Measurements from ENCODE around the gene CDK5RAP1.
"Not testable (repeated sequence)": the region's sequence is repeated elsewhere in the genome, so short reads cannot be mapped to it uniquely, and the experiment has no call there.

Gene CDK5RAP1

GRCh38 chr20:33394718-33395117, 6.6 kb downstream of the CDK5RAP1 start:
- Histone ChIP-seq H3K27me3 (ENCODE audit: insufficient read depth, low read depth, severe bottlenecking) (no peaks in the 10 kb centered on the region), H3K4me3 (ENCODE audit: low read depth, low read length) (no peak overlapping the region), H3K36me3 (peaks cover 51% of the 10 kb centered on the region), H3K27ac (no peak overlapping the region), H3K9me3 (ENCODE audit: severe bottlenecking) (no peaks in the 10 kb centered on the region)
- DNase-seq: no peak
- TF ChIP-seq CTCF (IDR thresholded peaks at IDR 0.05; ENCODE audit: low read depth, low read length): no peak

- Histone ChIP-seq H3K27me3 (ENCODE audit: insufficient read depth, low read depth, severe bottlenecking) (no peaks in the 10 kb centered on the region), H3K4me3 (ENCODE audit: low read depth, low read length) (no peak overlapping the region), H3K9me3 (ENCODE audit: severe bottlenecking) (no peaks in the 10 kb centered on the region), H3K36me3 (peaks cover 49% of the 10 kb centered on the region), H3K27ac (no peak overlapping the region; the same call in 1 of the 2 replicates)
- TF ChIP-seq CTCF (IDR thresholded peaks at IDR 0.05; ENCODE audit: low read depth, low read length): no peak
- no peak for DNase-seq
Measured at GRCh38 chr20:33393609-33394008, 7.7 kb downstream of the CDK5RAP1 start.

GRCh38 chr20:33391722-33392415, 9.4 kb downstream of the CDK5RAP1 start:
- no peak for TF ChIP-seq CTCF (IDR thresholded peaks at IDR 0.05; ENCODE audit: low read depth, low read length)
- Histone ChIP-seq H3K9me3 (ENCODE audit: severe bottlenecking) (no peaks in the 10 kb centered on the region), H3K27ac (peak overlapping the region; percentile 59), H3K36me3 (peaks cover 48% of the 10 kb centered on the region), H3K27me3 (ENCODE audit: insufficient read depth, low read depth, severe bottlenecking) (no peaks in the 10 kb centered on the region), H3K4me3 (ENCODE audit: low read depth, low read length) (no peak overlapping the region)
- peak; percentile 71 for DNase-seq

DNA sequence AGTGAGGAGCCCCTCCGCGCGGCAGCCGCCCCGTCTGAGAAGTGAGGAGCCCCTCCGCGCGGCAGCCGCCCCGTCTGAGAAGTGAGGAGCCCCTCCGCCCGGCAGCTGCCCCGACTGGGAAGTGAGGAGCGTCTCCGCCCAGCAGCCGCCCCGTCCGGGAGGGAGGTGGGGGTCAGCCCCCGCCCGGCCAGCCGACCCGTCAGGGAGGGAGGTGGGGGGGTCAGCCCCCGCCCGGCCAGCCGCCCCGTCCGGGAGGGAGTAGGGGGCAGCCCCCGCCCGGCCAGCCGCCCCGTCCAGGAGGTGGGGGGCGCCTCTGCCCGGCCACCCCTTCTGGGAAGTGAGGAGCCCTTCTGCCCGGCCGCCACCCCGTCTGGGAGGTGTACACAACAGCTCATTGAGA, 12.0 kb downstream of the CDK5RAP1 start:
- not testable (repeated sequence) for H3K27me3 ChIP-seq (ENCODE audit: insufficient read depth, low read depth, severe bottlenecking); H3K4me3 ChIP-seq (ENCODE audit: low read depth, low read length); H3K9me3 ChIP-seq (ENCODE audit: severe bottlenecking); H3K27ac ChIP-seq; DNase-seq
- peaks cover 52% of the 10 kb centered on the region for H3K36me3 ChIP-seq

DNA sequence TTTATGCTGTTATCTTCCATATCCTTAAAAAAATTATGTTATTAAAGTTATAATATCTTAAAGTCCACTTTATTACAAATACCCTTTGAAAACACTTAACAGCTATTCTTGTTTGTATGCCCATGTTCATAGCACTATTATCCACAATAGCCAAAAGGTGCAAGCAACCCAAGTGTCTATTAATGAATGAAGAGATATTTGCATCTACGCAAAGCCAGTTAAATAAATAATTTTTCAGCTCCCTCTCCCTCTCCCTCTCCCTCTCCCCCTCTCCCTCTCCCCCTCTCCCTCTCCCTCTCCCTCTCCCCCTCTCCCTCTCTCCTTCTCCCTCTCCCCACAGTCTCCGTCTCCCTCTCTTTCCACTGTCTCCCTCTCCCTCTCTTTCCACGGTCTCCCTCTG, 13.1 kb downstream of the CDK5RAP1 start:
- peaks cover 53% of the 10 kb centered on the region for H3K36me3 ChIP-seq

DNA sequence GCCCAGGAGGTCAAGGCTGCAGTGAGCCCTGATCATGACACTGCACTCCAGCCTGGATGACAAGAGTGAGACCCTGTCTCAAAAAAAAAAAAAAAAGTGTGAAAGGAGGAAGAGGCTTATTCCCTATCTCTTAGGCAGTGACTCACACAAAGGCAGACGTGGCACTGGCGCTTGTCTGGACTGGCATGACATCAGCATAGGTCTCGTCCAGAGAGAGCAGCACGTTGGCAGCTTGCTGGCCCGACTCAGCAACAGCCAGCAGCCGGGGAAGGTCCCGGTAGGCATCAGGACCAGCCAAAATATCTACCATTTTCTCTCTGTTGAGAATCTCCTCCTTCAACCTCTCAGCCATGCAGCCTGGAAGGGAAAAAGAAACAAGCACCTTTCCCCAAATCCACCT, 14.1 kb downstream of the CDK5RAP1 start:
- no peaks in the 10 kb centered on the region for H3K27me3 ChIP-seq (ENCODE audit: insufficient read depth, low read depth, severe bottlenecking)
- no peak for DNase-seq
- H3K36me3 ChIP-seq: peaks cover 57% of the 10 kb centered on the region
- no peak overlapping the region for H3K4me3 ChIP-seq (ENCODE audit: low read depth, low read length)
- no peak for TF ChIP-seq CTCF (IDR thresholded peaks at IDR 0.05; ENCODE audit: low read depth, low read length)
- H3K9me3 ChIP-seq (ENCODE audit: severe bottlenecking): no peaks in the 10 kb centered on the region
- no peak overlapping the region for H3K27ac ChIP-seq

More for the DNA sequence above, 13.1 kb downstream of the CDK5RAP1 start:
- TF ChIP-seq CTCF (IDR thresholded peaks at IDR 0.05; ENCODE audit: low read depth, low read length): no peak
- no peaks in the 10 kb centered on the region for H3K27me3 ChIP-seq (ENCODE audit: insufficient read depth, low read depth, severe bottlenecking)
- H3K27ac ChIP-seq: no peak overlapping the region
- DNase-seq: no peak
- no peak overlapping the region for H3K4me3 ChIP-seq (ENCODE audit: low read depth, low read length)
- no peaks in the 10 kb centered on the region for H3K9me3 ChIP-seq (ENCODE audit: severe bottlenecking)

Data from WERI-Rb-1 (cell line).